Omental fat pad (tissue), 4 donors: Measurements from ENCODE around the gene KCNA2. TPM values are rescaled to one million over a fixed set of nuclear protein-coding genes. Genes with fewer than 3 reads are reported as not detected.
A peak's percentile ranks its signal among the peaks of the same experiment; 100 is the strongest.

Source experiments
- ATAC-seq: fragments of 150-250 bp; one replicate; pipeline ENCODE4 v1.9.1; 2016; ENCODE audit warnings: mild to moderate bottlenecking, moderate library complexity; ENCODE audit not compliant: low FRiP score
- DNase-seq: peaks from one replicate; pipeline ENCODE4 v3.0.0-alpha.2; 2019; ENCODE audit warnings: low spot score
- CTCF ChIP-seq, 3 donors: fragments of 450-650 bp; IDR thresholded peaks; one replicate each; pipeline ENCODE4 v1.5.1; 2016 to 2017; ENCODE audit warnings: antibody characterized with exemption in 3 of 3, mild to moderate bottlenecking in 3 of 3, moderate library complexity in 2 of 3
- total RNA-seq, 4 donors: library from RNA; depleted of rRNA; stranded (reverse); fragments of >200 nt; gene quantifications; one replicate each; pipeline ENCODE4 v1.1.0, GENCODE V29; 2016

Gene KCNA2
- total RNA-seq, 4 donors from 2014 or later: 1.9 to 29.8 (median 3.1) TPM

- no peak for DNase-seq
- no peak for ATAC-seq
- no peak for TF ChIP-seq CTCF (IDR thresholded peaks at IDR 0.05)
These were observed 12.5 kb upstream of the KCNA2 start for GRCh38 chr1:110618668-110619067.

GRCh38 chr1:110617589-110617988 lies 11.4 kb upstream of the KCNA2 start:
- DNase-seq: no peak
- no peak for ATAC-seq
- no peak for TF ChIP-seq CTCF (IDR thresholded peaks at IDR 0.05)

GRCh38 chr1:110617116-110617515 lies 11.0 kb upstream of the KCNA2 start:
- no peak for TF ChIP-seq CTCF (IDR thresholded peaks at IDR 0.05)

GRCh38 chr1:110616587-110616986 lies 10.4 kb upstream of the KCNA2 start:
- ATAC-seq (no peak), DNase-seq (no peak)
- TF ChIP-seq CTCF (IDR thresholded peaks at IDR 0.05): no peak

More at GRCh38 chr1:110617116-110617515, 11.0 kb upstream of the KCNA2 start:
- ATAC-seq (no peak), DNase-seq (no peak)

- DNase-seq (no peak), ATAC-seq (peak; percentile 48)
- no peak for TF ChIP-seq CTCF (IDR thresholded peaks at IDR 0.05)
These were observed 9.5 kb upstream of the KCNA2 start for GRCh38 chr1:110615548-110616130.

GRCh38 chr1:110612060-110612745 lies 6.0 kb upstream of the KCNA2 start:
- ATAC-seq (no peak), DNase-seq (no peak)
- no peak for TF ChIP-seq CTCF (IDR thresholded peaks at IDR 0.05)
